SU-DHL-6 (cell line): ENCODE results near the gene CCNE1.

Source experiments
- EZH2phosphoT487 ChIP-seq: fragments of 200-600 bp; sonication (generic), shearing (Covaris generic); conservative IDR thresholded peaks from 2 replicates; pipeline ENCODE4 v1.6.1; 2018; ENCODE audit warnings: mild to moderate bottlenecking, antibody characterized with exemption, low read length, moderate library complexity, mixed read lengths
- TF ChIP-seq, protein P1 (sequence below): fragments of 200-600 bp; sonication (generic); IDR thresholded peaks from one replicate; pipeline ENCODE4 v1.5.1; 2017; ENCODE audit warnings: antibody characterized with exemption, mild to moderate bottlenecking, low read length, moderate library complexity; ENCODE audit not compliant: insufficient read depth, poor library complexity, severe bottlenecking

DNA sequence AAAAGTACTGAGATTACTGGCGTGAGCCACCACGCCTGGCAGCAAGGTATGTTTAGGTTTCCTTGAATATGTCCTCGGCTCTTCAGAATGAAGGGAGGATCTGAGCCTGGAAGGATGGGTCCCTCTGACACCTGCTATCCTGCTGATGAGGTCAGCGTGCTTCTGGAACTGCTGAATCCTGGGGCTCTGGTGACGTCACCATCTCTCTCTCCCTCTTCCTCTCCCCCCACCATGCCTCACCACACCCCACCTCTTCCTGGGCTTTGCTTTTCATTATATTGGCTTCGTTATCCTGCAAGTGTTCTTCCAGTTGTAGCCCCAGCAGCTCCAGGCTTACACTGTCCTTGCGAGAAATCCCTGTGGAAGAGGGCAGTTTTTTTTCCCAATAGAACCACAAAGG is 49.8 kb downstream of the CCNE1 start:
- TF ChIP-seq, protein P1, sequence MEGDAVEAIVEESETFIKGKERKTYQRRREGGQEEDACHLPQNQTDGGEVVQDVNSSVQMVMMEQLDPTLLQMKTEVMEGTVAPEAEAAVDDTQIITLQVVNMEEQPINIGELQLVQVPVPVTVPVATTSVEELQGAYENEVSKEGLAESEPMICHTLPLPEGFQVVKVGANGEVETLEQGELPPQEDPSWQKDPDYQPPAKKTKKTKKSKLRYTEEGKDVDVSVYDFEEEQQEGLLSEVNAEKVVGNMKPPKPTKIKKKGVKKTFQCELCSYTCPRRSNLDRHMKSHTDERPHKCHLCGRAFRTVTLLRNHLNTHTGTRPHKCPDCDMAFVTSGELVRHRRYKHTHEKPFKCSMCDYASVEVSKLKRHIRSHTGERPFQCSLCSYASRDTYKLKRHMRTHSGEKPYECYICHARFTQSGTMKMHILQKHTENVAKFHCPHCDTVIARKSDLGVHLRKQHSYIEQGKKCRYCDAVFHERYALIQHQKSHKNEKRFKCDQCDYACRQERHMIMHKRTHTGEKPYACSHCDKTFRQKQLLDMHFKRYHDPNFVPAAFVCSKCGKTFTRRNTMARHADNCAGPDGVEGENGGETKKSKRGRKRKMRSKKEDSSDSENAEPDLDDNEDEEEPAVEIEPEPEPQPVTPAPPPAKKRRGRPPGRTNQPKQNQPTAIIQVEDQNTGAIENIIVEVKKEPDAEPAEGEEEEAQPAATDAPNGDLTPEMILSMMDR = no peak
- TF ChIP-seq EZH2phosphoT487 = no peak
